NCI-H524 (cell line): ENCODE data around the gene CA14.
A peak's percentile ranks its signal among the peaks of the same experiment; 100 is the strongest.
"Not testable (repeated sequence)": the region's sequence is repeated elsewhere in the genome, so short reads cannot be mapped to it uniquely, and the experiment has no call there.

ENCODE experiments used
- DNase-seq, 2 experiments: peaks; one replicate each; lab custom pipeline; 2025; lab: John Stamatoyannopoulos, UW

The CA14 gene

DNA sequence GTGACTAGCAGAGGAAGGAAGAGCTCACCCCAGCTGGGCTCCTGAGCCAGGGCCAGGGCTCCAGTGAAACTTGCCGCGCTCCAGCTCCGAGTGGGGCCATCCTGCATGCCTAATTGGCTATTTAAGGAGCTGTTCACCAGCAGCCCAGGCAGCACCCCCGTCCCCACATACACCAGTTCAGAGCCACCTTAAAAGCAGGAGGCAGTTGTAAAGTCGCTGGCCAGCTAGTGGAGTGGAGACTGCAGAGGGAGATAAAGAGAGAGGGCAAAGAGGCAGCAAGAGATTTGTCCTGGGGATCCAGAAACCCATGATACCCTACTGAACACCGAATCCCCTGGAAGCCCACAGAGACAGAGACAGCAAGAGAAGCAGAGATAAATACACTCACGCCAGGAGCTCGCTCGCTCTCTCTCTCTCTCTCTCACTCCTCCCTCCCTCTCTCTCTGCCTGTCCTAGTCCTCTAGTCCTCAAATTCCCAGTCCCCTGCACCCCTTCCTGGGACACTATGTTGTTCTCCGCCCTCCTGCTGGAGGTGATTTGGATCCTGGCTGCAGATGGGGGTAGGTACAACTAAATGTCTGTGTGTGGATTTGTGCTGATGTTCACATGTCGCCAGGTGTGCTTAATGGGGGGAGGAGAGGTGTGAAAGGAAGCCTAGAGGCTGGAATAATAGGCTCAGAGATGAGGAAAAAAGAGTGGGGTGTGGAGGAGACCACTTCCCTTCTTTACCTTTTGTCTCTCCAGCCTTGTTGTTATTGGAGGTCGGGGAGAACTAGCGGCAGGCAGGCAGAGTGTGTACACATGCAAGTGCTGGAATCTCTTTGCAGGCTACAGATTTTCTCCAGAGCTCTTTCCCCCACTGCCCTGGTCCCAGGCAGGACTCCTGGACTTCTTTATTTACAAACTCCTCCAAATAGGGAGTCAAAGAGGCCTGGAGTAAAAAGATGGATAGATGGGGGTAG, at the start of gene CA14:
CA14 (plus strand) TSS at position 151 of the 962 bp plus-strand sequence; CDS start at position 506, 355 bp downstream.
- peak in 1 of 2 experiments; percentile 31 for DNase-seq

DNA sequence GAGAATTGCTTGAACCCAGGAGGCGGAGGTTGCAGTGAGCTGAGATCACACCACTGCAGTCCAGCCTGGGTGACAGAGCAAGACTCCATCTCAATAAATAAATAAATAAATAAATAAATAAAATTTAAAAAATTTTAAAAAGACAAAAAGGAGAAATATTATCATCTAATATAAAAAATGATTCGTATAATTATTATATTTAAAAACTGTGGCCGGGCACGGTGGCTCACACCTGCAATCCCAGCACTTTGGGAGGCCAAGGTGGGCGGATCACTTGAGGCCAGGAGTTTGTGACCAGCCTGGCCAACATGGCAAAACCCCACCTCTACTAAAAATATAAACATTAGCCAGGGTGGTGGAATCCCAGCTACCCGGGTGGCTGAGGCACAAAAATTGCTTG, 49.1 kb upstream of the CA14 start:
- DNase-seq: not testable (repeated sequence)

DNA sequence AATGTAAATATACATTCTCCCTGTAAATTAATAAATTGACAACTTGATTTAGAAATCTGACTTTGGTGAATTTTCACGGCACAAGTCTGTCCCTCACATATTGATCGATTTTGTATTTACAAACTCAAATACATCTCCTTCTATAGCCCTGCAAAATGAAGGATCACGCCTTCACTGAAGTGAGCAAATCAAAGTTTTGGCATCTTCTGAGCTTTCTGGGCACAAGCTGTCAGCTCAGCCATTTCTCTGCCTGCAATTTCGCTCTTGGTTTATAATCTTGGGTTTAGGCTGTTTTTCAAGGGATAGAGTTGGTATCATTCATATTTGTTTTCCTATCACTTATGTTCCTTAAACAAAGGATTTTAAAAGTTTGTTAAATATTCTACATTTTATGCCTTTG, 47.5 kb upstream of the CA14 start:
- no peak for DNase-seq

DNA sequence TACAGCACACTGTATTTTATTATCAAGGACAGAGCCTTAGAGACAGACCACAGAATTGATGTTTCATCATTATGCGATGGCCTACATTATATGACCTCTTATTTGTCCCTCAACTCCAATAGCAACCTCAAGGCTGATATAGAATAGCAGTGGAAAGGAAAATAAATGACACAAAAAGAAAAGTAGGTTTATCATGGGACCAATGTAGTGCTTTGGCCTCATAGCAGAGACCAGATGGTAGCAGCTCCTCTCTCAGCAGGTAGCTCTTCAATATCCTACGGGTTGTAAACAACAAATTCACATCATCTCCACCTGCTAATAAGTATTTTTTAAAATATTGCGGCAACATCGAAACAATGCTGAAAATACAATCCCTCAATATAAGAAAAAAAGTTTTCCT, 46.9 kb upstream of the CA14 start:
- DNase-seq: peak; percentile 23 to 65

DNA sequence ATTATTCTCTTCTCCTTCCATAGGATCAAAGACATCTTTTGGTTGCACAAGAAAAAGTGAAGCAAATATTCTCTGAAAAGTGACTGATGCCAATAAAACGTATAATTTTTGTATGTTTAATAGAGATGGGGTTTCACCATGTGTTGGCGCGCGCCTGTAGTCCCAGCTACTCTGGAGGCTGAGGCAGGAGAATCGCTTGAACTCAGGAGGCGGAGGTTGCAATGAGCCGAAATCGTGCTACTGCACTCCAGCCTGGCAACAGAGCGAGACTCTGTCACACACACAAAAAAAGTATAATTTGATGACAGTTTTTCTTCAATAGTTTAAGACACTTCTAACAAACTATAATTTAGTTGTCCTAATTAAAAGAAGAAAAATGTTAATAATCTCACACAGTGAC, 45.5 kb upstream of the CA14 start:
- DNase-seq: no peak

DNA sequence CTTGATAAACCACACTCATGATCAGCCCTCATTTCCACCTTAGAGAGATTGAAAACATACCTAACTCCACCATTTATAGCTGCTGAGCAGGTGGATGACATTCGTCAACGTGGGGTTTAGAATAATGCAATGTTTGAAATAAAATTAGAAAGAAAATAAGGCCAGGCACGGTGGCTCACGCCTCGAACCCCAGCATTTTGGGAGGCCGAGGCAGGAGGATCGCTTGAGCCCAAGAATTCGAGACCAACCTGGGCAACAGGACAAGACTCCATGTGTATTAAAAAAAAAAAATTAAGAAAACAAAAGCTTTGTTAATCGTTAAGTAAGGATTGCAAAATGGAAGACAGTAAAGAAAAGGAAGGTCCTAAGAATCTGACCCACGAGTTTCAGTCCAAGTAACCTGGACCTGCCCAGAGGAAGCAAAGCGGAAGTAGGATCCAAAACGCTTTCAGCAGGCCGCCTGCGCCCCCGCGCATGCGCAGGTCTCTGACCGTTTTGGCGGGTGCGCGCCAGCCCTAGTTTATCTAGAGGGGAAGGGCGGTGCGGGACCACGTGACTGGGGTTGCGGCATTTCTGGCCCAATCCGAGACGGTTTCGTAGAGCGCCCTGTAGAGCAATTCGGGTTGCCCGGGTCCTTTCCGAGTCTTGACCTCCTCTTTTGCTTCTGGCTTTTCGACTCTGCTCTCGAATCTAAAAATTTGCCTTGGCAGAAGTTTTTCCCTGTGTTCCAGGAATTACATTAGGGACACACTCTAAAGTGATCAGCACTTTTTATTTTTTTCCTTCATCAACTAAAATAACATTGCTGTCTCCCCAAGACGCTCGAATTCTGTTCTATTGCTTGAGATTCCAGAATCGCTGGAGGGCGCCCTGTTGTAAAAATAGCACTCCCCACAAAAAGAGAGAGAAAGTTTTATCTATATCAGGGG, 44.1 kb upstream of the CA14 start:
- peak; percentile 91 to 96 for DNase-seq

DNA sequence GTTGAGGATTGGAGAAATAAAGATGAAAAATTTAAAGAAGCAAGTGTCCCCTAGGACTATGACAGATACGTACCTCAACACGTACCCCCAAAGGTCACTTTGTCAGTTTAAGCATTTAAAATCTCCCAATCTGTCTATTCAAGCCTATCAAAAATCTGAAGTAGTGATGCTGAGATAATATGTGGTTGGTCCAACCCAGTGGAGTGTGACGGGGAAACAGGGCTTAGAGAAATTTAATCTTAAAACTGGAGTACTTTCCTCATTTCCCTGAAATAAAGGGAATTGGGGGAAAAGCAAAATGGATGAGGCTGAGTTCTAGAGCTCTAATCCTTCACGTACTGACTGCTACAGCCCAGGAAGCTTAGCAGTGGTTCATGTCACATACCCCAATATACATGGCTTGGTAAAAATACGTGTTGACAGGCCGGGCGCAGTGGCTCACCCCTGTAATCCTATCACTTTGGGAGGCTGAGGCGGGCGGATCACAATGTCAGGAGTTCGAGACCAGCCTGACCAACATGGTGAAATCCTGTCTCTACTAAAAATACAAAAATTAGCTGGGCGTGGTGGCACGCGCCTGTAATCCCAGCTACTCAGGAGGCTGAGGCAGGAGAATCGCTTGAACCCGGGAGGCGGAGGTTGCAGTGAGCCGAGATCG, 43.3 kb upstream of the CA14 start:
- not testable (repeated sequence) for DNase-seq

DNA sequence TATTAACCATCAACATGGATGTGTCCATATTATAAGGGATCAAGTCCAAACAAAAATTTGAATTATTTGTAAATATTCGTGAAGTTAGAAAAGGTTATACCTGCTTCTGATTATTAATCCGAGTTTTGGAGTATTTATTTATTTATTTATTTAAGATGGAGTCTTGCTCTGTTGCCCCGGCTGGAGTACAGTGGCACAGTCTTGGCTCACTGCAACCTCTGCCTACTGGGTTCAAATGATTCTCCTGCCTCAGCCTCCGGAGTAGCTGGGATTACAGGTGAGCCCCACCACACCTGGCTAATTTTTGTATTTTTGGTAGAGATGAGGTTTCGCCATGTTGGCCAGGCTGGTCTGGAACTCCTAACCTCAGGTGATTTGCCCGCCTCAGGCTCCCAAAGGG, 41.7 kb upstream of the CA14 start:
- not testable (repeated sequence) for DNase-seq

DNA sequence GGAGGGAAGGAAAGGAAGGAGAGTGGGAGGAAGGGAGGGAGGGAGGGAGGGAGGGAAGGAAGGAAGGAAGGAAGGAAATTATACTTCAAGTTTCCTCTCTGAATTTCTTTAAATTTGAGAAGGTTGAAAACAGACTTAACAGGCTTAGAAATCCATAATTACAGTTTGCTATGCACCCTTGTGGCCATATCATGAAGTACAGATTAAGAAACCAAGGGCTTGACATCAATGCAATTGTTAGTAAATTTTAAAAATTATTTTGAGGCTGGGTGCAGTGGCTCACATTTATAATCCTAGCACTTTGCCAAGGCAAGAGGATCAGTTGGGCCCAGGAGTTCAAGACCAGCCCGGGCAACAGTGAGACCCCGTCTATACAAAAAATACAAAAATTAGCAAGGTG, 36.0 kb upstream of the CA14 start:
- DNase-seq: peak in 1 of 2 experiments; percentile 18

DNA sequence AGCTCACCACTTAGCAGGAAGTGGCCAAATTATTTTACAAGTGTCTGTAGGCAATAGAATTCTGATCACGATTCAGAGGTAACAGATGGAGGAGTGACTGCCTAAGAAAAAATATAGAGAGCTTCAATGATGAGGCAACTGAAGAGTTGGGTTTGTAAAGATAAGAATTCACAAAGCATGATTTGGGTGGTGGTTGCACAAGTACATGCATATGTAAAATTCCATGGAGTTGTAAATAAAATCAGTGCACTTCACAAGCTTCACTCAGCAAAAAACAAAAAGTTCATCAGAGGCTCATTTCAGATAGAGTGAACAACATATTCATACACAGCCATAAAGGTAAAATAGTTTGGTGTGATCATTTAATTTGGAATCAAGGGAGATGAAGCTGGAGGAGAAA, 32.6 kb upstream of the CA14 start:
- no peak for DNase-seq

DNA sequence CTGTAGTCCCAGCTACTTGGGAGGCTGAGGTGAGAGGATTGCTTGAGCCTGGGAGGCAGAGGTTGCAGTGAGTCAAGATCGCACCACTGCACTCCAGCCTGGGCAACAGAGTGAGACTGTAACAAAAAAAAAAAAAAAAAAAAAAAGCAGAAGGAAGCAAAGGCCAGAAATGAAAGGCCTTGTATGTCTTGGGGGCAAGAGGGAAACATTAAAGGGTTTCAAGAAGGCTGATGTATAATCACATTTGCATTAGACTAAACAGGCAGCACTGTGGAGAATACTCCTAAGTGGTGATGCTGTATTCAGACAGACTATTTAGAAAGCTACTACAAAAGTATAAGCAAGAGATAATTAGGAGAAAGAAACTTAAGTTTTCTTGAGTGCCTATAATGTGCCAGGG, 32.0 kb upstream of the CA14 start:
- DNase-seq: no peak

DNA sequence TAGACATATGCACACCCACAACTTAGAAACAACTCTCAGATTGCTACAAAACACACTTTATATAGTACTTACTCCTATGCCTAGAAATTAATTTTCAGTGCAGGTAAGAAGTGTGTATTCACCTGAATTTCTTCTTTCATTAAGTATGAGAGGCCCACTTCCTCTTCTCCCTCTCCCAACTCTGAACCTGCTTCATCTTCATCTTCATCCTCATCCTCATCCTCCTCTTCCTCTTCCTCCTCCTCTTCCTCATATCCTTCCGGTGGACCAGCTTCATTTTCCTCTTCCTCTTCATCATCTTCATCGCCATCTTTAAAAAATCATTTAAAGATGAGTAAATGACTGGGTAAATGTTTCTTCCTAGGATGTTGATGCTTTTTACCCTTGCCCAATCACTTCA, 31.1 kb upstream of the CA14 start:
- DNase-seq: no peak

DNA sequence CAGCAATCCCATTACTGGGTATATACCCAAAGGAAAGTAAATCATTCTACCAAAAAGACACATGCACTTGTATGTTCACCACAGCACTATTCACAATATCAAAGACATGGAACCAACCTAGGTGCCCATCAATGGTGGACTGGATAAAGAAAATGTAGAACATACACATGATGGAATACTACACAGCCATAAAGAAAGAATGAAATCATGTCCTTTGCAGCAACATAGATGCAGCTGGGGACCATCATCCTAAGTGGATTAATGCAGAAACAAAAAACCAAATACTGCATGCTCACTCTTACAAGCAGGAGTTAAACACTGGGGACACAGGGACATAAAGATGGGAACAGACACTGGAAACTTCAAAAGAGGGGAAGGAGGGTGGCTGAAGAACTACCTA, 30.3 kb upstream of the CA14 start:
- DNase-seq: no peak

DNA sequence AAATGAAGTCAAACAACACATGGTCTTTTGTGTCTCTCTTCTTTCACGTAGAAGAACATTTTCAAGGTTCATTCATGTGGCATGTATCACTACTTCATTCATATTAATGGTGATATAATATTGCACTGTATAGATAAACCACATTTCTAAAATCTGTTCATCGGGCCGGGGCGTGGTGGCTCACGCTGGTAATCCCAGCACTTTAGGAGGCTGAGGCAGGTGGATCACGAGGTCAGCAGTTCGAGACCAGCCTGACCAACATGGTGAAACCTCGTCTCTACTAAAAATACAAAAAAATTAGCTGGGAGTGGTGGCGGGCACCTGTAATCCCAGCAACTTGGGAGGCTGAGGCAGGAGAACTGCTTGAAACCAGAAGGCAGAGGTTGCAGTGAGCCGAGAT, 29.3 kb upstream of the CA14 start:
- DNase-seq: not testable (repeated sequence)

DNA sequence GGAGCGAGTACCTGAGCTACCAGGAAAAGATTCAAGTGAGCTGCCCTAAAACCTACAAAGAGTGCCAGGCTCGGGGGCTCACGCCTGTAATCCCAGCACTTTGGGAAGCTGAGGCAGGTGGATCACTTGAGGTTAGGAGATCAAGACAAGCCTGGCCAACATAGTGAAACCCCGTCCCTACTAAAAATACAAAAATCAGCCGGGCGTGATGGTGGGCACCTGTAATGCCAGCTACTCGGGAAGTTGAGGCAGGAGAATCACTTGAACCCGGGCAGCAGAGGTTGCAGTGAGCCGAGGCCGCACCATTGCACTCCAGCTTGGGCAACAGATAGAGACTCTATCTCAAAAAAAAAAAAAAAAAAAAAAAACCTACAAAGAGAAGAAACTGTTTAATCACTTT, 24.7 kb upstream of the CA14 start:
- DNase-seq: not testable (repeated sequence)

DNA sequence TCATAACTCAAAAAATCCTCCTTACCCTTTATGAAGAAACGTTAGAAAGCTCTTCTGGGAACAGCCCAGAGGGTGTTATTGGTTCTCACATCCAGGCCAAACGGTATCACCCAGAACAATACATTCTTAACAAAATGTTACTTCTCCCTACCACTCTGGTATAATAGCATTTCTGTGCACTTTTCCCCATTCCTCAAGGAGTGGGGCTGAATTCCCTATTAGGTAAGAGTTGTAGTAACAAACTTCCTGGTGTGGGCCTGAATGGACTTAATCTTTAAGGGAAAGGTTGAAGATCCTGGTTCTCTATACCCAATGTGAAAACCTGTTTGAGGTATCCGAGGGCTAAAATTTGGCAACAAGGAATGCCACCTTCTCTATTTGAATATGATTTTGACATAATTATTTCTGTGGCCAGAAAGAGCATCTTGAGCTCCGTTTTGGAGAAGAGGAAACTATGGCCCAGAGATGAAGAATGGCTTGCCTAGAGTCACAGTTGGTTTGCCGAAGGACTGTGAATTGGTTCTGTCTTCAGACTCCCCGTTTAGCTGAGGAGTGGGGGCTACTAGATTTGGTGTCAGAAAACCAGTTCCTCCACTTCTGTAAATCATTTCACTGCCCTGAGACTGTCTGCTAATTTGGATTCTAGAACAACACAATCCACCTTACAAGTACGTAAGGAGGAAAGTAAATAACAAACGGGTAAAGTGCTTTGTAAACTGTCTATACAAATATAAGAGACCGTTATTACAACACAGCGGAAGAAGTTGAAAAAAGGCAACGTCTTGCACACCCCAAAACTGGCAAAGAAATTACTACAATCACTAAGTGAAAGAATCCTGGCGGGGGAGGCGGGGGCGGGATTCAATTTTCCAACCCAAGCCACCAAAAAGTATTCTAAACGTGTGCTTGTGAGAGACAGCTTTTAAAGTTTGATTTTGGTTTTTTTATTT, 23.9 kb upstream of the CA14 start:
- no peak for DNase-seq

DNA sequence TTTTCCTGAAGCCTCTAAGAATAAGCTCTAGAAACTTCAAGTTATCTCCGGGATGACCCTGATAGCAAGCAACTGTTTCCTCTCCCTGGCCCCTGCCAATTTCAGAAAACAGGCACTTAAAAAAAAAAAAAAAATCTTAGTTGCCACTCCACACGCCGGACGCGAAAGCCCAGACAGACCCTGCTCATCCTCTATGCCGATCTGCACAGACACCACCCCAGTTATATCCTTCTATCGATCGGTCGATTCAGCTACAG, 23.3 kb upstream of the CA14 start:
- DNase-seq: no peak

DNA sequence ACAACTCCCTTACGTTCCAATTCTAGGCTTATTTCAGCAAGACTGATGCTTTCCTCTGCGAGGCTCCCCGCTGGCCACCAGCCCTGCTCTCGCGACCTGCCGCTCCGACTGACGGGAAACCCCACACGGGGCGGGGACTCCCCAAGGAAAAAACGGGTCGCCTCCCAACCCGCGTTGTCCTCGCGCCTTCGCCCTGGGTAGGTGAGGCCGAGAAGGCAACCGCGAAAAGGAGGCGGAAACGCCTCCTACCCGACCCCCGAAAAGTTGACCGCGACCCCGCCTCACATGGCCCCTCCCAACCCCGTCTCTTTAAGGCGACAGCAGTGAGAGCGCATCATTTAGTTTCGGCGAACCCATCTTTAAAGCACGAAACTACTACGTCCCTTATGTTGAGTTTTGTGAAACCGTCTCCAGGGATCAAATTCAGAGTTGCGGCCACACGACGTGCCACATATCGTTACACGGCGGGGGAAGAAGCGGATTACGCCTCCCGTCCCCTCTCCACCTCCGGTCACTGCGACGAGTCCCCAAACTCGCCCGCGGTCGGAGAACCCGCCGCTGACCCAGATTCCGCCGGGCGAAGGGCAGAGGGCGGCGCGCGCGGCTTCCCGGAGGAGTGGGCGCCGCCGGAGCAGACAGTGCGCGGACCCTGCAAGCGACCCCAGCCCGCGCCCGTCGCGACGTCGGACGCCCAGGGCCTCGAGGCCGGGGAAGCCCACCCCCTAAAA, 22.8 kb upstream of the CA14 start:
- peak; percentile 10 to 55 for DNase-seq

DNA sequence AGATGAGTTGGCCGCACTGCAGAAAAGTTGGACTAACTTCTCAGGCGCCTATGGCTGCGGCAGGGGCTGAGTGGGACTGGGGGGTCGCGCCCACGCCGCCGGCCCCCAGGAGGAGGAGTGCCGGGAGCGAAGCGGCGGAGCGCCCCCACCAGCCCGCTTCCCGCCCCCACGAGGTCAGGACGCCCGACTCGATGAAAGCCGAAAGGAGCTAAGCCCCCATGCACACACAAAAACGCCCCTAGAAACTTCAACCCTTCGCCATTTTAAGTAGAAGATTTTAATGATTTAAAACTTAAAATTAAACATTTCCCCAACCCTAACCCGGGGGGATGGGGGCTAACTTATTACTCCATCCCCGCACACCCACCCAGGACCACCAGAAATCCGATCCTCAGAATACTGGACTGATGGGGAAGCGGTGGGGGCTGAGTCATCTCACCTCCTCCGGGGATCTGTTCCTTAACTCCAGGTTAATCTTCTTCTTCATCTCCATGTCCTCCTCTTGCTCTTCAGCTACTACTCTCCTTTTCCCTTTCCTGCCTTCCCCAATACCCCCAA, 22.2 kb upstream of the CA14 start:
- DNase-seq: peak in 1 of 2 experiments; percentile 44
